Measurements from ENCODE around the gene ADCY6.

DNA sequence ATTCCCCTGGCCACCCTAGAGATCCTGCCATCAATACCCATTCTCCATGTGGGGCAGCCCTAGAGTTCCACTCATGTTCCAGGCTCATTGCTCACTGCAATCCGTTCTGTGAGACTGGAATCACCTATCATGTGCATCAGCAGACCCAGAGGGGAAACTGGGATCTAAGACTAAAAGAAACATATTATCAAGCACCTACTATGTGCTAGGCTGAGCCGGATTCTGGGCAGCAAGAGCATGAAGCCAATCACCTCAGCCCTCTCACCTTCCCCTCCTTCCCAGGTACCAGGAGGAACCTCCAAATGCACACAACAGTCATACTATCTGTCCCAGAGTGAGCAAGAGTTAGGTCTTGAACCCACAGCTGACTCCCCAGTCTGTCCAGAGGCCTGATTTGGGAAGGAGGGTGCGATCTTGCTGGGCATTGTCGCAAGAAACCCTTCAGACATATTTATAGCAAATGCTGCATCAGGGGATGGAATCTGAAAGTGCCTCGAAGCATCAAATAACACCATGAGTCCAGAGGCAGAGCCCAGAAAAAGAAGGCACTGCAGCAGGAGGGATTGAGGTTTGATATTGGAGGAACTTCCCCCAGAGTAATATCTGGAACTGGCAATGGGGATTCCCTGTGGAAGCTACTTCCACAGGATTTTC lies 22.7 kb upstream of the ADCY6 start:
- TF ChIP-seq, protein P1, sequence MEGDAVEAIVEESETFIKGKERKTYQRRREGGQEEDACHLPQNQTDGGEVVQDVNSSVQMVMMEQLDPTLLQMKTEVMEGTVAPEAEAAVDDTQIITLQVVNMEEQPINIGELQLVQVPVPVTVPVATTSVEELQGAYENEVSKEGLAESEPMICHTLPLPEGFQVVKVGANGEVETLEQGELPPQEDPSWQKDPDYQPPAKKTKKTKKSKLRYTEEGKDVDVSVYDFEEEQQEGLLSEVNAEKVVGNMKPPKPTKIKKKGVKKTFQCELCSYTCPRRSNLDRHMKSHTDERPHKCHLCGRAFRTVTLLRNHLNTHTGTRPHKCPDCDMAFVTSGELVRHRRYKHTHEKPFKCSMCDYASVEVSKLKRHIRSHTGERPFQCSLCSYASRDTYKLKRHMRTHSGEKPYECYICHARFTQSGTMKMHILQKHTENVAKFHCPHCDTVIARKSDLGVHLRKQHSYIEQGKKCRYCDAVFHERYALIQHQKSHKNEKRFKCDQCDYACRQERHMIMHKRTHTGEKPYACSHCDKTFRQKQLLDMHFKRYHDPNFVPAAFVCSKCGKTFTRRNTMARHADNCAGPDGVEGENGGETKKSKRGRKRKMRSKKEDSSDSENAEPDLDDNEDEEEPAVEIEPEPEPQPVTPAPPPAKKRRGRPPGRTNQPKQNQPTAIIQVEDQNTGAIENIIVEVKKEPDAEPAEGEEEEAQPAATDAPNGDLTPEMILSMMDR (IDR thresholded peaks at IDR 0.05) = no peak
- TF ChIP-seq SIN3A (IDR thresholded peaks at IDR 0.05; ENCODE audit: borderline replicate concordance, insufficient read depth, low read depth, low read length) = no peak
- no peak for TF ChIP-seq POLR2AphosphoS5 (IDR thresholded peaks at IDR 0.05; ENCODE audit: low read depth, low read length)
- TF ChIP-seq, protein P2, sequence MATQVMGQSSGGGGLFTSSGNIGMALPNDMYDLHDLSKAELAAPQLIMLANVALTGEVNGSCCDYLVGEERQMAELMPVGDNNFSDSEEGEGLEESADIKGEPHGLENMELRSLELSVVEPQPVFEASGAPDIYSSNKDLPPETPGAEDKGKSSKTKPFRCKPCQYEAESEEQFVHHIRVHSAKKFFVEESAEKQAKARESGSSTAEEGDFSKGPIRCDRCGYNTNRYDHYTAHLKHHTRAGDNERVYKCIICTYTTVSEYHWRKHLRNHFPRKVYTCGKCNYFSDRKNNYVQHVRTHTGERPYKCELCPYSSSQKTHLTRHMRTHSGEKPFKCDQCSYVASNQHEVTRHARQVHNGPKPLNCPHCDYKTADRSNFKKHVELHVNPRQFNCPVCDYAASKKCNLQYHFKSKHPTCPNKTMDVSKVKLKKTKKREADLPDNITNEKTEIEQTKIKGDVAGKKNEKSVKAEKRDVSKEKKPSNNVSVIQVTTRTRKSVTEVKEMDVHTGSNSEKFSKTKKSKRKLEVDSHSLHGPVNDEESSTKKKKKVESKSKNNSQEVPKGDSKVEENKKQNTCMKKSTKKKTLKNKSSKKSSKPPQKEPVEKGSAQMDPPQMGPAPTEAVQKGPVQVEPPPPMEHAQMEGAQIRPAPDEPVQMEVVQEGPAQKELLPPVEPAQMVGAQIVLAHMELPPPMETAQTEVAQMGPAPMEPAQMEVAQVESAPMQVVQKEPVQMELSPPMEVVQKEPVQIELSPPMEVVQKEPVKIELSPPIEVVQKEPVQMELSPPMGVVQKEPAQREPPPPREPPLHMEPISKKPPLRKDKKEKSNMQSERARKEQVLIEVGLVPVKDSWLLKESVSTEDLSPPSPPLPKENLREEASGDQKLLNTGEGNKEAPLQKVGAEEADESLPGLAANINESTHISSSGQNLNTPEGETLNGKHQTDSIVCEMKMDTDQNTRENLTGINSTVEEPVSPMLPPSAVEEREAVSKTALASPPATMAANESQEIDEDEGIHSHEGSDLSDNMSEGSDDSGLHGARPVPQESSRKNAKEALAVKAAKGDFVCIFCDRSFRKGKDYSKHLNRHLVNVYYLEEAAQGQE (IDR thresholded peaks at IDR 0.05; ENCODE audit: insufficient read depth in 1 of 2, low read depth in 2 of 2, low read length in 1 of 2) = no peak
- TF ChIP-seq TCF7L2 (IDR thresholded peaks at IDR 0.05; ENCODE audit: low read depth, low read length) = no peak
